IMR-90 (cell line): Measurements from ENCODE around the gene LSM7. TPM values are rescaled to one million over a fixed set of nuclear protein-coding genes. Genes with fewer than 3 reads are reported as not detected.

Experiments
- ATAC-seq: fragments of 200-7000 bp; cut with Tn5 transposase; 2 replicates; pipeline ENCODE4 v1.9.1; 2020; ENCODE audit warnings: low read depth, mild to moderate bottlenecking, moderate library complexity
- BruUV-seq: library from RNA; stranded (reverse); fragments of 400-500 nt; replicated peaks from 2 replicates; lab custom pipeline; 2021; lab: Mats Ljungman, UMichigan
- CTCF ChIA-PET: fragments of 300-600 bp; formaldehyde crosslinking; extraction: SDS; loops from one replicate; lab custom pipeline; 2021; ENCODE audit warnings: antibody characterized with exemption; lab: Yijun Ruan, JAX
- POLR2A ChIA-PET: fragments of 300-600 bp; sonication (Branson Sonifier 250); formaldehyde crosslinking; loops from one replicate; lab custom pipeline; 2022; ENCODE audit warnings: antibody characterized with exemption; ENCODE audit not compliant: unreplicated experiment; lab: Charles Lee
- DNase-seq: peaks from one replicate; pipeline ENCODE4 v3.0.0; 2013
- H2AFZ ChIP-seq: replicated peaks from 2 replicates; pipeline ENCODE3; 2013; ENCODE audit warnings: low read length, mild to moderate bottlenecking; ENCODE audit not compliant: poor library complexity
- H2AK5ac ChIP-seq: 2 replicates; pipeline ENCODE4 v1.6.1; 2013; ENCODE audit warnings: low read depth, low read length, inconsistent platforms
- H2AK9ac ChIP-seq: replicated peaks from 2 replicates; pipeline ENCODE3; 2013; ENCODE audit warnings: mild to moderate bottlenecking, low read depth, low read length, moderate library complexity; ENCODE audit not compliant: poor library complexity
- H2BK120ac ChIP-seq: 2 replicates; pipeline ENCODE4 v1.6.1; 2013; ENCODE audit warnings: low read depth, low read length, inconsistent platforms
- H2BK15ac ChIP-seq: 3 replicates; pipeline ENCODE4 v1.6.1; 2013; ENCODE audit warnings: low read depth, low read length, inconsistent platforms
- H2BK20ac ChIP-seq: 2 replicates; pipeline ENCODE4 v1.6.1; 2013; ENCODE audit warnings: low read depth, mild to moderate bottlenecking, inconsistent platforms, low read length, moderate library complexity
- H2BK5ac ChIP-seq: 2 replicates; pipeline ENCODE4 v1.6.1; 2013; ENCODE audit warnings: mild to moderate bottlenecking, low read depth, low read length, inconsistent platforms; ENCODE audit not compliant: poor library complexity, severe bottlenecking
- H3K14ac ChIP-seq: replicated peaks from 2 replicates; pipeline ENCODE4 v1.6.1; 2013; ENCODE audit warnings: low read depth, low read length, inconsistent platforms
- H3K18ac ChIP-seq: 2 replicates; pipeline ENCODE4 v1.6.1; 2013; ENCODE audit warnings: low read depth, low read length, control low read depth
- H3K23ac ChIP-seq: 2 replicates; pipeline ENCODE4 v1.6.1; 2013; ENCODE audit warnings: low read depth, low read length, inconsistent platforms
- H3K27ac ChIP-seq: 2 replicates; pipeline ENCODE4 v1.5.1; 2013; ENCODE audit warnings: mild to moderate bottlenecking, control low read depth, low read length; ENCODE audit not compliant: insufficient read depth
- H3K27me3 ChIP-seq: 2 replicates; pipeline ENCODE4 v1.6.1; 2013; ENCODE audit warnings: low read length; ENCODE audit not compliant: control insufficient read depth, insufficient read depth
- H3K36me3 ChIP-seq: 2 replicates; pipeline ENCODE4 v1.6.1; 2013; ENCODE audit warnings: low read length, mixed read lengths; ENCODE audit not compliant: control insufficient read depth, insufficient read depth
- H3K4ac ChIP-seq: 2 replicates; pipeline ENCODE4 v1.6.1; 2013; ENCODE audit warnings: low read depth, low read length, inconsistent platforms
- H3K4me1 ChIP-seq: 2 replicates; pipeline ENCODE4 v1.6.1; 2013; ENCODE audit warnings: low read length, mixed read lengths; ENCODE audit not compliant: control insufficient read depth, insufficient read depth
- H3K4me2 ChIP-seq: 2 replicates; pipeline ENCODE4 v1.6.1; 2013; ENCODE audit warnings: low read depth, mild to moderate bottlenecking, control low read depth, low read length, moderate library complexity
- H3K4me3 ChIP-seq: 2 replicates; pipeline ENCODE4 v1.5.1; 2013; ENCODE audit warnings: low read depth, mild to moderate bottlenecking, control low read depth, low read length, moderate library complexity; ENCODE audit not compliant: insufficient read depth
- H3K56ac ChIP-seq: 2 replicates; pipeline ENCODE4 v1.6.1; 2013; ENCODE audit warnings: low read length, inconsistent platforms; ENCODE audit not compliant: insufficient read depth; ENCODE audit errors: extremely low read depth
- H3K79me1 ChIP-seq, 2 experiments: 2 replicates each; pipeline ENCODE4 v1.6.1; 2013; ENCODE audit warnings: low read length in 2 of 2, inconsistent platforms in 1 of 2, low read depth in 1 of 2
- H3K9ac ChIP-seq: 2 replicates; pipeline ENCODE4 v1.6.1; 2013; ENCODE audit warnings: low read depth, low read length, control low read depth
- H3K9me1 ChIP-seq: 2 replicates; pipeline ENCODE4 v1.6.1; 2013; ENCODE audit warnings: low read length, inconsistent platforms; ENCODE audit not compliant: insufficient read depth
- H3K9me3 ChIP-seq: 2 replicates; pipeline ENCODE4 v1.6.1; 2013; ENCODE audit warnings: low read length; ENCODE audit not compliant: control insufficient read depth, insufficient read depth
- H4K20me1 ChIP-seq: 2 replicates; pipeline ENCODE4 v1.6.1; 2013; ENCODE audit warnings: low read length, inconsistent platforms; ENCODE audit not compliant: insufficient read depth
- H4K5ac ChIP-seq: 2 replicates; pipeline ENCODE4 v1.6.1; 2013; ENCODE audit warnings: mild to moderate bottlenecking, low read depth, low read length, control low read depth
- H4K8ac ChIP-seq, 2 experiments: 2 replicates each; pipeline ENCODE4 v1.6.1; 2013; ENCODE audit warnings: low read depth in 2 of 2, low read length in 2 of 2, control low read depth in 1 of 2, inconsistent platforms in 1 of 2
- H4K91ac ChIP-seq: 2 replicates; pipeline ENCODE4 v1.6.1; 2013; ENCODE audit warnings: low read depth, low read length, inconsistent platforms; ENCODE audit not compliant: insufficient read depth
- CHD1 ChIP-seq: IDR thresholded peaks from 2 replicates; pipeline ENCODE4 v1.6.1; 2012; ENCODE audit warnings: low read depth, low read length, improper control_type of control experiment
- FOS ChIP-seq: fragments of 150-350 bp; IDR thresholded peaks from 2 replicates; pipeline ENCODE4 v1.6.1; 2016; ENCODE audit warnings: low read depth, low read length
- MAFK ChIP-seq: IDR thresholded peaks from 2 replicates; pipeline ENCODE4 v1.6.1; 2012; ENCODE audit warnings: low read depth, low read length, improper control_type of control experiment
- NFE2L2 ChIP-seq: fragments of 150-350 bp; IDR thresholded peaks from 2 replicates; pipeline ENCODE4 v1.6.1; 2016; ENCODE audit warnings: low read depth, mild to moderate bottlenecking, low read length
- POLR2A ChIP-seq: IDR thresholded peaks from 2 replicates; pipeline ENCODE4 v1.6.1; 2012; ENCODE audit warnings: mild to moderate bottlenecking, low read depth, low read length
- RAD21 ChIP-seq: IDR thresholded peaks from 2 replicates; pipeline ENCODE4 v1.6.1; 2012; ENCODE audit warnings: low read length, improper control_type of control experiment
- SMC3 ChIP-seq: fragments of 150-350 bp; IDR thresholded peaks from 2 replicates; pipeline ENCODE4 v1.6.1; 2016; ENCODE audit warnings: low read depth, mild to moderate bottlenecking, antibody characterized with exemption, low read length, moderate library complexity
- WGBS, 2 experiments: methylation state at CpG; one replicate each; pipeline versions ENCODE4 v1.1.5 to v1.1.7; 2013; ENCODE audit warnings: missing lambda C conversion rate in 2 of 2; ENCODE audit not compliant: insufficient read length in 1 of 2; ENCODE audit errors: extremely low coverage in 2 of 2; 5-methylcytosine and 5-hydroxymethylcytosine counted together
- dilution Hi-C: fragments of 300-500 bp; cut with HindIII; formaldehyde crosslinking; loops from one replicate; pipeline ENCODE4 v1.14.3; 2018; ENCODE audit warnings: low sequenced_read_pairs; ENCODE audit not compliant: unreplicated experiment
- in situ Hi-C: fragments of 300-500 bp; cut with MboI; formaldehyde crosslinking; loops from 3 replicates; pipeline ENCODE4 v1.14.3; 2019; ENCODE audit warnings: low sequenced_read_pairs, inconsistent platforms, mixed read lengths
- intact Hi-C: fragments of 100-400 bp; cut with micrococcal nuclease; formaldehyde crosslinking; loops from 2 replicates; pipeline ENCODE4 v1.10.0; 2022
- polyA plus RNA-seq, 3 experiments: library from polyadenylated mRNA; depleted of rRNA; stranded (reverse); fragments of >200 nt; gene quantifications; 2 replicates each; pipeline ENCODE4 v1.2.3, GENCODE V29; 2012; ENCODE audit warnings: low replicate concordance in 1 of 3
- total RNA-seq: library from RNA; depleted of rRNA; stranded (reverse); fragments of >200 nt; gene quantifications from 2 replicates; pipeline ENCODE4 v1.2.3, GENCODE V29; 2012

LSM7 gene
- total and polyA plus RNA-seq, 2 of the 4 experiments (the other 2 are of a cell fraction) = 145 to 708 TPM

GRCh38 chr19:2280633-2281264 is 47.6 kb downstream of the LSM7 start:
- H3K79me1 ChIP-seq = peaks cover 0 to 12% of the 10 kb centered on the region in 2 experiments; a peak in 1 of 4 replicates
- no TSS peak for BruUV-seq
- H4K91ac ChIP-seq = no peak overlapping the region
- H3K27ac ChIP-seq = no peak overlapping the region
- no peak overlapping the region for H2BK5ac ChIP-seq
- peaks cover 14% of the 10 kb centered on the region for H4K20me1 ChIP-seq
- no peak overlapping the region for H4K8ac ChIP-seq
- ATAC-seq (no peak), DNase-seq (no peak)
- no peak overlapping the region for H3K4ac ChIP-seq
- no peak overlapping the region for H2AK9ac ChIP-seq
- H2BK20ac ChIP-seq = no peak overlapping the region
- H3K9ac ChIP-seq = no peak overlapping the region
- ChIA-PET CTCF (no interaction called here), POLR2A (no interaction called here)
- no peak overlapping the region for H2BK15ac ChIP-seq
- in situ Hi-C loops (no loop called here), dilution Hi-C loops (no loop called here), intact Hi-C loops (no loop called here)
- peaks cover 2% of the 10 kb centered on the region; the same call in 1 of the 2 replicates for H3K27me3 ChIP-seq
- peaks cover 4% of the 10 kb centered on the region; the same call in 1 of the 2 replicates for H3K36me3 ChIP-seq
- no peak overlapping the region for H4K5ac ChIP-seq
- no peak overlapping the region for H3K4me2 ChIP-seq
- no peak overlapping the region for H3K56ac ChIP-seq
- WGBS, 2 experiments = 84% methylated on average over 8 of the region's 26 CpGs; no CpG with 5 or more reads in 1 of the 2 experiments
- no peak overlapping the region for H3K18ac ChIP-seq
- peaks cover 7% of the 10 kb centered on the region for H3K4me1 ChIP-seq
- H3K9me1 ChIP-seq = no peaks in the 10 kb centered on the region
- no peak overlapping the region for H3K14ac ChIP-seq
- H3K9me3 ChIP-seq = no peaks in the 10 kb centered on the region
- TF ChIP-seq SMC3 (no peak), FOS (no peak), RAD21 (no peak), POLR2A (no peak), NFE2L2 (no peak), MAFK (no peak), CHD1 (no peak)
- H2BK120ac ChIP-seq = no peak overlapping the region
- H3K23ac ChIP-seq = no peak overlapping the region
- H2AFZ ChIP-seq = no peak overlapping the region
- no peak overlapping the region for H3K4me3 ChIP-seq
- no peak overlapping the region for H2AK5ac ChIP-seq
